Measurements from ENCODE around the gene TCHHL1.

DNA sequence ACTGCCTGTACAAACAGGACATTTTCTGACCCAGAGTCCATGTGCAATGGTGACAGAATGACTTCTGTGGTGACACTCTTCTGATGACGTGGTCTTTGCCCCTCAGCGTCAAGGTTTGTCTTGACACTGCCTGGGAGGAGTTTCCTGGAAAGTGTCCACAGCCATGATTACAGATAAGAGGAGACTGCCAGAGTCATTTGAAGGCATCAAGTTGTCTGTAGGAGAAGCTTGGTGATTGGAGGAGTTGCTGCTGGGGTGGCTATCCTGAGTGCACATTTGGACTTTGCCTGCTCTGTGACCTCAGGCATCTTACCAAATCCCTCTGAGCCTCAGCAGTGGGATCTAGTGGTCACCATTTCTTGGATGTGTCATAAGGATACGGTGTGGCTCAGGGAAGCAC, 17.7 kb downstream of the TCHHL1 start:
- TF ChIP-seq, protein P1, sequence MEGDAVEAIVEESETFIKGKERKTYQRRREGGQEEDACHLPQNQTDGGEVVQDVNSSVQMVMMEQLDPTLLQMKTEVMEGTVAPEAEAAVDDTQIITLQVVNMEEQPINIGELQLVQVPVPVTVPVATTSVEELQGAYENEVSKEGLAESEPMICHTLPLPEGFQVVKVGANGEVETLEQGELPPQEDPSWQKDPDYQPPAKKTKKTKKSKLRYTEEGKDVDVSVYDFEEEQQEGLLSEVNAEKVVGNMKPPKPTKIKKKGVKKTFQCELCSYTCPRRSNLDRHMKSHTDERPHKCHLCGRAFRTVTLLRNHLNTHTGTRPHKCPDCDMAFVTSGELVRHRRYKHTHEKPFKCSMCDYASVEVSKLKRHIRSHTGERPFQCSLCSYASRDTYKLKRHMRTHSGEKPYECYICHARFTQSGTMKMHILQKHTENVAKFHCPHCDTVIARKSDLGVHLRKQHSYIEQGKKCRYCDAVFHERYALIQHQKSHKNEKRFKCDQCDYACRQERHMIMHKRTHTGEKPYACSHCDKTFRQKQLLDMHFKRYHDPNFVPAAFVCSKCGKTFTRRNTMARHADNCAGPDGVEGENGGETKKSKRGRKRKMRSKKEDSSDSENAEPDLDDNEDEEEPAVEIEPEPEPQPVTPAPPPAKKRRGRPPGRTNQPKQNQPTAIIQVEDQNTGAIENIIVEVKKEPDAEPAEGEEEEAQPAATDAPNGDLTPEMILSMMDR (IDR thresholded peaks at IDR 0.05), result no peak
- TF ChIP-seq POLR2A (IDR thresholded peaks at IDR 0.05), result no peak

Measured in heart left ventricle (tissue), 13 donors.